Fibroblast of lung (primary cell): Measurements from ENCODE around the gene EIF5A2.

ENCODE experiments used
- CTCF ChIP-seq, 2 donors: IDR thresholded peaks in 1 of 2; conservative IDR thresholded peaks in 1 of 2; 1 replicate in 1 of 2; 2 replicates in 1 of 2; pipeline ENCODE4 v1.5.1; 2011 to 2012; ENCODE audit warnings: low read length in 2 of 2, control low read depth in 1 of 2, inconsistent platforms in 1 of 2, low read depth in 1 of 2, mild to moderate bottlenecking in 1 of 2
- EZH2 ChIP-seq: IDR thresholded peaks from 2 replicates; pipeline ENCODE4 v1.5.1; 2012; ENCODE audit warnings: low read length, control low read depth, mild to moderate bottlenecking; ENCODE audit errors: missing control alignments

GRCh38 chr3:170905862-170906261 is 2.6 kb downstream of the EIF5A2 start:
- TF ChIP-seq CTCF (conservative IDR thresholded peaks at IDR 0.05 in 1 of 2, IDR thresholded peaks at IDR 0.05 in 1 of 2; ENCODE audit: low read depth in 1 of 2, low read length in 2 of 2) = no peak
- no peak for TF ChIP-seq EZH2
